H1 (cell line): ENCODE data around the gene FAM76A. TPM values are rescaled to one million over a fixed set of nuclear protein-coding genes. Genes with fewer than 3 reads are reported as not detected.

Source experiments
- CTCF ChIA-PET: fragments of 300-600 bp; sonication (Branson Sonifier 250); formaldehyde crosslinking; loops from one replicate; lab custom pipeline; 2021; ENCODE audit not compliant: partially characterized antibody; lab: Charles Lee
- POLR2A ChIA-PET: fragments of 300-600 bp; sonication (Branson Sonifier 250); formaldehyde crosslinking; loops from one replicate; lab custom pipeline; 2021; ENCODE audit warnings: inconsistent platforms; ENCODE audit not compliant: partially characterized antibody; lab: Charles Lee
- DNase-seq, 2 experiments: peaks; one replicate each; pipeline versions ENCODE4 v3.0.0 to v3.0.0-alpha.2; 2010 to 2022; ENCODE audit warnings: low spot score in 2 of 2, low read depth in 1 of 2, mixed read lengths in 1 of 2
- FAIRE-seq: peaks from 2 replicates; lab custom pipeline; 2011; peaks lifted over from hg19 to GRCh38; lab: Jason Lieb, UNC
- H2AFZ ChIP-seq: 2 replicates; pipeline ENCODE4 v1.8.1; 2012; ENCODE audit warnings: low read length, inconsistent platforms
- H2AK5ac ChIP-seq: 2 replicates; pipeline ENCODE4 v1.6.1; 2013; ENCODE audit warnings: low read depth, low read length
- H2BK120ac ChIP-seq: replicated peaks from 2 replicates; pipeline ENCODE3; 2013; ENCODE audit warnings: low read depth, low read length, inconsistent platforms
- H2BK12ac ChIP-seq: 2 replicates; pipeline ENCODE4 v1.6.1; 2013; ENCODE audit warnings: low read depth, low read length
- H2BK15ac ChIP-seq: 2 replicates; pipeline ENCODE4 v1.6.1; 2013; ENCODE audit warnings: low read length
- H2BK20ac ChIP-seq: 2 replicates; pipeline ENCODE4 v1.6.1; 2013; ENCODE audit warnings: low read length
- H2BK5ac ChIP-seq: 2 replicates; pipeline ENCODE4 v1.6.1; 2013; ENCODE audit warnings: low read depth, low read length
- H3K14ac ChIP-seq: 2 replicates; pipeline ENCODE4 v1.6.1; 2013; ENCODE audit warnings: inconsistent platforms; ENCODE audit not compliant: insufficient read length
- H3K18ac ChIP-seq: 2 replicates; pipeline ENCODE4 v1.6.1; 2013; ENCODE audit warnings: low read length; ENCODE audit errors: extremely low read depth
- H3K23ac ChIP-seq: 2 replicates; pipeline ENCODE4 v1.6.1; 2013; ENCODE audit warnings: inconsistent platforms; ENCODE audit not compliant: insufficient read length
- H3K23me2 ChIP-seq: 2 replicates; pipeline ENCODE4 v1.6.1; 2013; ENCODE audit warnings: low read depth, low read length
- H3K27ac ChIP-seq: 2 replicates; pipeline ENCODE4 v1.6.1; 2011; ENCODE audit warnings: low read depth, low read length, inconsistent platforms
- H3K27me3 ChIP-seq, 4 experiments: replicated peaks in 1 of 4; 1 replicate in 1 of 4; 2 replicates in 3 of 4; pipeline versions ENCODE4 v1.6.1 to v1.8.1; 2011 to 2013; ENCODE audit warnings: low read length in 3 of 4, mild to moderate bottlenecking in 3 of 4, inconsistent platforms in 2 of 4, mixed read lengths in 2 of 4, moderate library complexity in 1 of 4; ENCODE audit not compliant: control insufficient read depth in 3 of 4, insufficient read depth in 3 of 4; ENCODE audit errors: extremely low read depth in 1 of 4
- H3K36me3 ChIP-seq, 4 experiments: 2 replicates each; pipeline versions ENCODE4 v1.6.1 to v1.8.1; 2011 to 2013; ENCODE audit warnings: mild to moderate bottlenecking in 4 of 4, low read length in 3 of 4, moderate library complexity in 2 of 4, control low read depth in 1 of 4, inconsistent platforms in 1 of 4; ENCODE audit not compliant: insufficient read depth in 4 of 4, control insufficient read depth in 2 of 4
- H3K4ac ChIP-seq: replicated peaks from 2 replicates; pipeline ENCODE3; 2013; ENCODE audit warnings: low read length, low read depth, mixed read lengths, inconsistent platforms; ENCODE audit not compliant: insufficient read length
- H3K4me1 ChIP-seq, 4 experiments: replicated peaks in 1 of 4; 1 replicate in 1 of 4; 2 replicates in 3 of 4; pipeline versions ENCODE4 v1.6.1 to v1.8.1; 2011 to 2013; ENCODE audit warnings: low read length in 3 of 4, inconsistent platforms in 2 of 4, mixed read lengths in 1 of 4; ENCODE audit not compliant: insufficient read depth in 4 of 4, control insufficient read depth in 3 of 4
- H3K4me2 ChIP-seq, 2 experiments: 2 replicates each; pipeline versions ENCODE4 v1.6.1 to v1.8.1; 2011 to 2013; ENCODE audit warnings: low read depth in 2 of 2, low read length in 2 of 2, control low read depth in 1 of 2, inconsistent platforms in 1 of 2, mild to moderate bottlenecking in 1 of 2; ENCODE audit not compliant: insufficient read depth in 1 of 2
- H3K4me3 ChIP-seq, 4 experiments: fragments of 200-600, 300-600 bp in 1 of 4; sonication (generic), shearing (Covaris generic), sonication (Bioruptor Twin) in 1 of 4; 2 replicates each; pipeline versions ENCODE4 v1.5.1 to v1.8.1; 2011 to 2016; ENCODE audit warnings: low read length in 4 of 4, low read depth in 3 of 4, control low read depth in 2 of 4, inconsistent platforms in 2 of 4, mild to moderate bottlenecking in 2 of 4, mixed read lengths in 1 of 4, moderate library complexity in 1 of 4; ENCODE audit not compliant: insufficient read depth in 2 of 4; ENCODE audit errors: extremely low read depth in 1 of 4
- H3K56ac ChIP-seq: replicated peaks from 2 replicates; pipeline ENCODE3; 2013; ENCODE audit warnings: low read depth, mild to moderate bottlenecking, mixed read lengths, low read length, inconsistent platforms; ENCODE audit not compliant: insufficient read length
- H3K79me1 ChIP-seq: 2 replicates; pipeline ENCODE4 v1.6.1; 2013; ENCODE audit warnings: low read depth, low read length, control low read depth
- H3K79me2 ChIP-seq, 2 experiments: 2 replicates each; pipeline versions ENCODE4 v1.6.1 to v1.8.1; 2012 to 2013; ENCODE audit warnings: low read length in 2 of 2, mild to moderate bottlenecking in 2 of 2, inconsistent platforms in 1 of 2; ENCODE audit not compliant: insufficient read depth in 2 of 2, control insufficient read depth in 1 of 2
- H3K9ac ChIP-seq, 4 experiments: replicated peaks in 1 of 4; 1 replicate in 1 of 4; 2 replicates in 3 of 4; pipeline versions ENCODE4 v1.6.1 to v1.8.1; 2011 to 2013; ENCODE audit warnings: low read depth in 3 of 4, low read length in 3 of 4, control low read depth in 2 of 4, mild to moderate bottlenecking in 2 of 4, moderate library complexity in 2 of 4, inconsistent platforms in 1 of 4; ENCODE audit errors: extremely low read depth in 1 of 4
- H3K9me3 ChIP-seq, 2 experiments: 2 replicates each; pipeline versions ENCODE4 v1.6.1 to v1.8.1; 2012 to 2013; ENCODE audit warnings: mild to moderate bottlenecking in 2 of 2, moderate library complexity in 2 of 2, control low read depth in 1 of 2, inconsistent platforms in 1 of 2, low read depth in 1 of 2, low read length in 1 of 2, mixed read lengths in 1 of 2; ENCODE audit not compliant: insufficient read depth in 2 of 2
- H4K20me1 ChIP-seq, 2 experiments: replicated peaks in 1 of 2; 2 replicates each; pipeline versions ENCODE3 to v1.8.1; 2011 to 2013; ENCODE audit warnings: inconsistent platforms in 2 of 2, low read length in 2 of 2, mild to moderate bottlenecking in 1 of 2; ENCODE audit not compliant: insufficient read depth in 2 of 2, control insufficient read depth in 1 of 2
- H4K5ac ChIP-seq: 2 replicates; pipeline ENCODE4 v1.6.1; 2013; ENCODE audit warnings: low read length, low read depth, mixed read lengths, inconsistent platforms; ENCODE audit not compliant: insufficient read length
- H4K8ac ChIP-seq: 2 replicates; pipeline ENCODE4 v1.8.0; 2013; ENCODE audit warnings: mild to moderate bottlenecking, moderate library complexity, low read length, inconsistent platforms; ENCODE audit not compliant: insufficient read depth; ENCODE audit errors: extremely low read depth
- H4K91ac ChIP-seq: replicated peaks from 2 replicates; pipeline ENCODE3; 2013; ENCODE audit warnings: low read length, mixed read lengths, inconsistent platforms; ENCODE audit not compliant: insufficient read length
- ASH2L ChIP-seq: fragments of 200-600, 300-600 bp; sonication (generic); IDR thresholded peaks from one replicate; pipeline ENCODE4 v1.7.1; 2017; ENCODE audit warnings: low read length
- CEBPB ChIP-seq: IDR thresholded peaks from 2 replicates; pipeline ENCODE4 v1.6.1; 2012; ENCODE audit warnings: low read depth, low read length
- HDAC2 ChIP-seq, 2 experiments: fragments of 300-600 bp in 1 of 2; sonication (generic) in 1 of 2; IDR thresholded peaks; 2 replicates each; pipeline ENCODE4 v1.6.1; 2011 to 2012; ENCODE audit warnings: low read depth in 2 of 2, low read length in 2 of 2, mild to moderate bottlenecking in 2 of 2, moderate library complexity in 2 of 2, borderline replicate concordance in 1 of 2, inconsistent platforms in 1 of 2
- NRF1 ChIP-seq: IDR thresholded peaks from 2 replicates; pipeline ENCODE4 v1.6.1; 2011; ENCODE audit warnings: mild to moderate bottlenecking, low read depth, low read length, improper control_type of control experiment
- RXRA ChIP-seq: IDR thresholded peaks from 2 replicates; pipeline ENCODE4 v1.6.1; 2011; ENCODE audit warnings: low read depth, mild to moderate bottlenecking, low read length, moderate library complexity; ENCODE audit not compliant: insufficient read depth
- SIX5 ChIP-seq: IDR thresholded peaks from 2 replicates; pipeline ENCODE4 v1.6.1; 2011; ENCODE audit warnings: mild to moderate bottlenecking, low read depth, low read length
- SRF ChIP-seq: IDR thresholded peaks from 2 replicates; pipeline ENCODE4 v1.6.1; 2011; ENCODE audit warnings: mild to moderate bottlenecking, low read depth, low read length, moderate library complexity
- WGBS, 2 experiments: shearing (Covaris generic) in 1 of 2; methylation state at CpG; one replicate each; pipeline versions ENCODE4 v1.1.6 to v1.1.7; 2013 to 2015; ENCODE audit warnings: low lambda C conversion rate in 2 of 2, mixed read lengths in 2 of 2, inconsistent platforms in 1 of 2, low coverage in 1 of 2, missing lambda C conversion rate in 1 of 2; ENCODE audit not compliant: insufficient replicate concordance in 2 of 2, insufficient coverage in 1 of 2, insufficient read length in 1 of 2; ENCODE audit errors: extremely low coverage in 1 of 2, missing lambda C conversion rate in 1 of 2; 5-methylcytosine and 5-hydroxymethylcytosine counted together
- polyA plus RNA-seq, 7 experiments: library from polyadenylated mRNA; depleted of rRNA in 3 of 7; stranded (reverse) in 5 of 7; unstranded in 2 of 7; fragments of >200 nt in 5 of 7; fragments of 200-250 nt in 2 of 7; gene quantifications; 1 replicate in 5 of 7; 2 replicates in 1 of 7; 4 replicates in 1 of 7; pipeline versions ENCODE4 v1.2.1 to v1.2.3, GENCODE V29; 2011 to 2013; ENCODE audit warnings: missing spikeins in 2 of 7, mixed read lengths in 2 of 7
- total RNA-seq: library from RNA; stranded (reverse); fragmentation: NEBNext Ultra II Directional; extraction: Animal tissue kit (Norgen Biotek cat#: 25700); gene quantifications from 2 replicates; pipeline ENCODE4 v1.2.1, GENCODE V29; 2021

FAM76A gene
- total and polyA plus RNA-seq, 2 of the 8 experiments (the other 6 are each of a cell fraction or from before 2014, with no cell fraction given), result 3.4 to 16.2 TPM

- no peak overlapping the region for H3K4ac ChIP-seq
- 39 to 100% methylated on average over 3 to 17 of the region's 18 CpGs for WGBS, 2 experiments
- POLR2A ChIA-PET, result interaction anchor here (0.7 to 4.3 kb wide), 8 partner anchors 8 to 79 kb away, joined by 3 to 23 read pairs (median 4); partner anchors contain the start of genes FAM76A and PPP1R8
- H3K4me3 ChIP-seq, result peak overlapping the region; percentile 71 to 95 (median 89)
- H3K14ac ChIP-seq, result no peak overlapping the region
- H3K23ac ChIP-seq, result no peak overlapping the region
- H3K56ac ChIP-seq, result no peak overlapping the region
- peak overlapping the region; percentile 31 for H4K5ac ChIP-seq
- H3K23me2 ChIP-seq, result peaks cover 7% of the 10 kb centered on the region; the same call in 1 of the 2 replicates
- H3K79me1 ChIP-seq, result no peaks in the 10 kb centered on the region
- FAIRE-seq, result no peak
- H3K4me2 ChIP-seq, result peak overlapping the region; percentile 78 to 91
- peaks cover 0 to 2% (median 0%) of the 10 kb centered on the region in 4 experiments; a peak in 2 of 7 replicates for H3K4me1 ChIP-seq
- peak overlapping the region in 3 of 4 experiments; percentile 51 to 64 (median 54); a peak in 6 of 7 replicates for H3K9ac ChIP-seq
- no peaks in the 10 kb centered on the region for H3K9me3 ChIP-seq
- TF ChIP-seq CEBPB (no peak), ASH2L (no peak), NRF1 (no peak), SIX5 (no peak), HDAC2 (IDR thresholded peaks at IDR 0.05; ENCODE audit: borderline replicate concordance in 1 of 2, low read depth in 2 of 2, low read length in 2 of 2) (no peak), SRF (peak; percentile 21; the same call in 1 of the 2 replicates), RXRA (no peak)
- no peak overlapping the region for H2BK120ac ChIP-seq
- H2BK15ac ChIP-seq, result no peak overlapping the region
- DNase-seq, result no peak
- H4K20me1 ChIP-seq, result no peaks in the 10 kb centered on the region
- no peak overlapping the region for H2BK12ac ChIP-seq
- H4K91ac ChIP-seq, result no peak overlapping the region
- no peak overlapping the region for H3K18ac ChIP-seq
- H3K36me3 ChIP-seq, result no peaks in the 10 kb centered on the region
- no peak overlapping the region for H2BK5ac ChIP-seq
- H2AK5ac ChIP-seq, result no peak overlapping the region
- H3K79me2 ChIP-seq, result peaks cover 0 to 13% of the 10 kb centered on the region in 2 experiments; a peak in 1 of 4 replicates
- peak overlapping the region; percentile 65 for H2AFZ ChIP-seq
- H3K27me3 ChIP-seq, result no peaks in the 10 kb centered on the region
- CTCF ChIA-PET, result interaction anchor here (0.5 to 1.4 kb wide), 10 partner anchors 9 to 370 kb away, joined by 3 to 7 read pairs (median 3); partner anchors contain the start of genes FAM76A and XKR8
- H3K27ac ChIP-seq, result no peak overlapping the region
- no peak overlapping the region for H4K8ac ChIP-seq
- no peak overlapping the region for H2BK20ac ChIP-seq
These were observed 46.5 kb downstream of the FAM76A start for GRCh38 chr1:27772036-27772931.
